IMR-90 (cell line): Measurements from ENCODE around the gene HSF2BP. TPM values are rescaled to one million over a fixed set of nuclear protein-coding genes. Genes with fewer than 3 reads are reported as not detected.
"Not testable (repeated sequence)": the region's sequence is repeated elsewhere in the genome, so short reads cannot be mapped to it uniquely, and the experiment has no call there.

Experiments used
- ATAC-seq: fragments of 200-7000 bp; cut with Tn5 transposase; 2 replicates; pipeline ENCODE4 v1.9.1; 2020; ENCODE audit warnings: low read depth, mild to moderate bottlenecking, moderate library complexity
- BruUV-seq: library from RNA; stranded (reverse); fragments of 400-500 nt; replicated peaks from 2 replicates; lab custom pipeline; 2021; lab: Mats Ljungman, UMichigan
- CTCF ChIA-PET: fragments of 300-600 bp; formaldehyde crosslinking; extraction: SDS; loops from one replicate; lab custom pipeline; 2021; ENCODE audit warnings: antibody characterized with exemption; lab: Yijun Ruan, JAX
- POLR2A ChIA-PET: fragments of 300-600 bp; sonication (Branson Sonifier 250); formaldehyde crosslinking; loops from one replicate; lab custom pipeline; 2022; ENCODE audit warnings: antibody characterized with exemption; ENCODE audit not compliant: unreplicated experiment; lab: Charles Lee
- DNase-seq: peaks from one replicate; pipeline ENCODE4 v3.0.0; 2013
- H2AFZ ChIP-seq: replicated peaks from 2 replicates; pipeline ENCODE3; 2013; ENCODE audit warnings: low read length, mild to moderate bottlenecking; ENCODE audit not compliant: poor library complexity
- H2AK5ac ChIP-seq: 2 replicates; pipeline ENCODE4 v1.6.1; 2013; ENCODE audit warnings: low read depth, low read length, inconsistent platforms
- H2AK9ac ChIP-seq: replicated peaks from 2 replicates; pipeline ENCODE3; 2013; ENCODE audit warnings: mild to moderate bottlenecking, low read depth, low read length, moderate library complexity; ENCODE audit not compliant: poor library complexity
- H2BK120ac ChIP-seq: 2 replicates; pipeline ENCODE4 v1.6.1; 2013; ENCODE audit warnings: low read depth, low read length, inconsistent platforms
- H2BK15ac ChIP-seq: 3 replicates; pipeline ENCODE4 v1.6.1; 2013; ENCODE audit warnings: low read depth, low read length, inconsistent platforms
- H2BK20ac ChIP-seq: 2 replicates; pipeline ENCODE4 v1.6.1; 2013; ENCODE audit warnings: low read depth, mild to moderate bottlenecking, inconsistent platforms, low read length, moderate library complexity
- H2BK5ac ChIP-seq: 2 replicates; pipeline ENCODE4 v1.6.1; 2013; ENCODE audit warnings: mild to moderate bottlenecking, low read depth, low read length, inconsistent platforms; ENCODE audit not compliant: poor library complexity, severe bottlenecking
- H3K14ac ChIP-seq: replicated peaks from 2 replicates; pipeline ENCODE4 v1.6.1; 2013; ENCODE audit warnings: low read depth, low read length, inconsistent platforms
- H3K18ac ChIP-seq: 2 replicates; pipeline ENCODE4 v1.6.1; 2013; ENCODE audit warnings: low read depth, low read length, control low read depth
- H3K23ac ChIP-seq: 2 replicates; pipeline ENCODE4 v1.6.1; 2013; ENCODE audit warnings: low read depth, low read length, inconsistent platforms
- H3K27ac ChIP-seq: 2 replicates; pipeline ENCODE4 v1.5.1; 2013; ENCODE audit warnings: mild to moderate bottlenecking, control low read depth, low read length; ENCODE audit not compliant: insufficient read depth
- H3K27me3 ChIP-seq: 2 replicates; pipeline ENCODE4 v1.6.1; 2013; ENCODE audit warnings: low read length; ENCODE audit not compliant: control insufficient read depth, insufficient read depth
- H3K36me3 ChIP-seq: 2 replicates; pipeline ENCODE4 v1.6.1; 2013; ENCODE audit warnings: low read length, mixed read lengths; ENCODE audit not compliant: control insufficient read depth, insufficient read depth
- H3K4ac ChIP-seq: 2 replicates; pipeline ENCODE4 v1.6.1; 2013; ENCODE audit warnings: low read depth, low read length, inconsistent platforms
- H3K4me1 ChIP-seq: 2 replicates; pipeline ENCODE4 v1.6.1; 2013; ENCODE audit warnings: low read length, mixed read lengths; ENCODE audit not compliant: control insufficient read depth, insufficient read depth
- H3K4me2 ChIP-seq: 2 replicates; pipeline ENCODE4 v1.6.1; 2013; ENCODE audit warnings: low read depth, mild to moderate bottlenecking, control low read depth, low read length, moderate library complexity
- H3K4me3 ChIP-seq: 2 replicates; pipeline ENCODE4 v1.5.1; 2013; ENCODE audit warnings: low read depth, mild to moderate bottlenecking, control low read depth, low read length, moderate library complexity; ENCODE audit not compliant: insufficient read depth
- H3K56ac ChIP-seq: 2 replicates; pipeline ENCODE4 v1.6.1; 2013; ENCODE audit warnings: low read length, inconsistent platforms; ENCODE audit not compliant: insufficient read depth; ENCODE audit errors: extremely low read depth
- H3K79me1 ChIP-seq, 2 experiments: 2 replicates each; pipeline ENCODE4 v1.6.1; 2013; ENCODE audit warnings: low read length in 2 of 2, inconsistent platforms in 1 of 2, low read depth in 1 of 2
- H3K9ac ChIP-seq: 2 replicates; pipeline ENCODE4 v1.6.1; 2013; ENCODE audit warnings: low read depth, low read length, control low read depth
- H3K9me1 ChIP-seq: 2 replicates; pipeline ENCODE4 v1.6.1; 2013; ENCODE audit warnings: low read length, inconsistent platforms; ENCODE audit not compliant: insufficient read depth
- H3K9me3 ChIP-seq: 2 replicates; pipeline ENCODE4 v1.6.1; 2013; ENCODE audit warnings: low read length; ENCODE audit not compliant: control insufficient read depth, insufficient read depth
- H4K20me1 ChIP-seq: 2 replicates; pipeline ENCODE4 v1.6.1; 2013; ENCODE audit warnings: low read length, inconsistent platforms; ENCODE audit not compliant: insufficient read depth
- H4K5ac ChIP-seq: 2 replicates; pipeline ENCODE4 v1.6.1; 2013; ENCODE audit warnings: mild to moderate bottlenecking, low read depth, low read length, control low read depth
- H4K8ac ChIP-seq, 2 experiments: 2 replicates each; pipeline ENCODE4 v1.6.1; 2013; ENCODE audit warnings: low read depth in 2 of 2, low read length in 2 of 2, control low read depth in 1 of 2, inconsistent platforms in 1 of 2
- H4K91ac ChIP-seq: 2 replicates; pipeline ENCODE4 v1.6.1; 2013; ENCODE audit warnings: low read depth, low read length, inconsistent platforms; ENCODE audit not compliant: insufficient read depth
- WGBS, 2 experiments: methylation state at CpG; one replicate each; pipeline versions ENCODE4 v1.1.5 to v1.1.7; 2013; ENCODE audit warnings: missing lambda C conversion rate in 2 of 2; ENCODE audit not compliant: insufficient read length in 1 of 2; ENCODE audit errors: extremely low coverage in 2 of 2; 5-methylcytosine and 5-hydroxymethylcytosine counted together
- dilution Hi-C: fragments of 300-500 bp; cut with HindIII; formaldehyde crosslinking; loops from one replicate; pipeline ENCODE4 v1.14.3; 2018; ENCODE audit warnings: low sequenced_read_pairs; ENCODE audit not compliant: unreplicated experiment
- in situ Hi-C: fragments of 300-500 bp; cut with MboI; formaldehyde crosslinking; loops from 3 replicates; pipeline ENCODE4 v1.14.3; 2019; ENCODE audit warnings: low sequenced_read_pairs, inconsistent platforms, mixed read lengths
- intact Hi-C: fragments of 100-400 bp; cut with micrococcal nuclease; formaldehyde crosslinking; loops from 2 replicates; pipeline ENCODE4 v1.10.0; 2022
- polyA plus RNA-seq, 3 experiments: library from polyadenylated mRNA; depleted of rRNA; stranded (reverse); fragments of >200 nt; gene quantifications; 2 replicates each; pipeline ENCODE4 v1.2.3, GENCODE V29; 2012; ENCODE audit warnings: low replicate concordance in 1 of 3
- total RNA-seq: library from RNA; depleted of rRNA; stranded (reverse); fragments of >200 nt; gene quantifications from 2 replicates; pipeline ENCODE4 v1.2.3, GENCODE V29; 2012

HSF2BP gene
- total and polyA plus RNA-seq, 2 of the 4 experiments (the other 2 are of a cell fraction), result 0.87 to 0.90 TPM

GRCh38 chr21:43651926-43652325 lies 7.4 kb downstream of the HSF2BP start:
- H3K14ac ChIP-seq, H3K4ac ChIP-seq, H2BK15ac ChIP-seq, intact Hi-C loops, H3K18ac ChIP-seq, H3K9me1 ChIP-seq, H2BK120ac ChIP-seq, H2AK5ac ChIP-seq, in situ Hi-C loops, dilution Hi-C loops, H2BK5ac ChIP-seq, BruUV-seq, H3K4me1 ChIP-seq, H3K27ac ChIP-seq, H3K56ac ChIP-seq, H3K79me1 ChIP-seq, ATAC-seq, H3K9me3 ChIP-seq, H2AFZ ChIP-seq, H3K27me3 ChIP-seq, H3K36me3 ChIP-seq, H3K9ac ChIP-seq, DNase-seq, H3K4me2 ChIP-seq, H4K8ac ChIP-seq, H3K4me3 ChIP-seq, H3K23ac ChIP-seq, H2BK20ac ChIP-seq, H4K5ac ChIP-seq, POLR2A ChIA-PET, H4K20me1 ChIP-seq, CTCF ChIA-PET, H4K91ac ChIP-seq, H2AK9ac ChIP-seq: not testable (repeated sequence)
- WGBS, 2 experiments, result 90% methylated on average over 2 of the region's 6 CpGs; no CpG with 5 or more reads in 1 of the 2 experiments
